Right atrium auricular region (tissue), 2 donors: ENCODE results near the gene FKRP. TPM values are rescaled to one million over a fixed set of nuclear protein-coding genes. Genes with fewer than 3 reads are reported as not detected.
"Not testable (repeated sequence)": the region's sequence is repeated elsewhere in the genome, so short reads cannot be mapped to it uniquely, and the experiment has no call there.

Experiments
- DNase-seq: peaks from one replicate; pipeline ENCODE4 v3.0.0-alpha.2; 2019; ENCODE audit warnings: low spot score
- H3K27ac ChIP-seq, 2 donors: fragments of 200-600 bp; sonication (generic); 1 replicate in 1 of 2; 2 replicates in 1 of 2; pipeline ENCODE4 v1.5.1; 2016 to 2019
- H3K27me3 ChIP-seq, 2 donors: fragments of 200-600 bp; sonication (generic); one replicate each; pipeline versions ENCODE4 v1.5.1 to v1.6.0; 2017 to 2019
- H3K36me3 ChIP-seq: fragments of 200-600 bp; sonication (generic); one replicate; pipeline ENCODE4 v1.5.1; 2016
- H3K4me1 ChIP-seq, 2 donors: fragments of 200-600 bp; sonication (generic); one replicate each; pipeline versions ENCODE4 v1.5.1 to v1.6.0; 2017 to 2019
- H3K4me3 ChIP-seq, 2 donors: fragments of 200-600 bp; sonication (generic); 1 replicate in 1 of 2; 2 replicates in 1 of 2; pipeline ENCODE4 v1.5.1; 2017 to 2019; ENCODE audit warnings: mild to moderate bottlenecking in 1 of 2, moderate library complexity in 1 of 2
- H3K9me3 ChIP-seq, 2 donors: fragments of 200-600 bp; sonication (generic); one replicate each; pipeline ENCODE4 v1.5.1; 2019
- CTCF ChIP-seq, 2 donors: fragments of 200-600 bp; sonication (generic); IDR thresholded peaks; one replicate each; pipeline ENCODE4 v1.5.1; 2019; ENCODE audit warnings: antibody characterized with exemption in 2 of 2
- total RNA-seq, 2 donors: library from RNA; depleted of rRNA; stranded (reverse); fragments of >200 nt; gene quantifications; one replicate each; pipeline ENCODE4 v1.1.0, GENCODE V29; 2016

FKRP gene
- total RNA-seq, 2 donors from 2014 or later, result 20.3 to 23.8 TPM

GRCh38 chr19:46773018-46773399 is 27.2 kb downstream of the FKRP start:
- TF ChIP-seq CTCF (IDR thresholded peaks at IDR 0.05), result no peak
- no peak overlapping the region for H3K27ac ChIP-seq

GRCh38 chr19:46775642-46776258 is 29.9 kb downstream of the FKRP start:
- Histone ChIP-seq H3K9me3 (no peaks in the 10 kb centered on the region), H3K27me3 (no peaks in the 10 kb centered on the region), H3K4me3 (no peak overlapping the region), H3K36me3 (peaks cover 56% of the 10 kb centered on the region), H3K4me1 (no peaks in the 10 kb centered on the region), H3K27ac (no peak overlapping the region)
- DNase-seq, result no peak
- no peak for TF ChIP-seq CTCF (IDR thresholded peaks at IDR 0.05)

More at GRCh38 chr19:46773018-46773399, 27.2 kb downstream of the FKRP start:
- H3K4me3 ChIP-seq, result no peak overlapping the region
- H3K36me3 ChIP-seq, result peaks cover 35% of the 10 kb centered on the region
- H3K27me3 ChIP-seq, result no peaks in the 10 kb centered on the region
- H3K4me1 ChIP-seq, result peaks cover 0 to 5% of the 10 kb centered on the region in 2 donors
- no peak for DNase-seq
- no peaks in the 10 kb centered on the region for H3K9me3 ChIP-seq

DNA sequence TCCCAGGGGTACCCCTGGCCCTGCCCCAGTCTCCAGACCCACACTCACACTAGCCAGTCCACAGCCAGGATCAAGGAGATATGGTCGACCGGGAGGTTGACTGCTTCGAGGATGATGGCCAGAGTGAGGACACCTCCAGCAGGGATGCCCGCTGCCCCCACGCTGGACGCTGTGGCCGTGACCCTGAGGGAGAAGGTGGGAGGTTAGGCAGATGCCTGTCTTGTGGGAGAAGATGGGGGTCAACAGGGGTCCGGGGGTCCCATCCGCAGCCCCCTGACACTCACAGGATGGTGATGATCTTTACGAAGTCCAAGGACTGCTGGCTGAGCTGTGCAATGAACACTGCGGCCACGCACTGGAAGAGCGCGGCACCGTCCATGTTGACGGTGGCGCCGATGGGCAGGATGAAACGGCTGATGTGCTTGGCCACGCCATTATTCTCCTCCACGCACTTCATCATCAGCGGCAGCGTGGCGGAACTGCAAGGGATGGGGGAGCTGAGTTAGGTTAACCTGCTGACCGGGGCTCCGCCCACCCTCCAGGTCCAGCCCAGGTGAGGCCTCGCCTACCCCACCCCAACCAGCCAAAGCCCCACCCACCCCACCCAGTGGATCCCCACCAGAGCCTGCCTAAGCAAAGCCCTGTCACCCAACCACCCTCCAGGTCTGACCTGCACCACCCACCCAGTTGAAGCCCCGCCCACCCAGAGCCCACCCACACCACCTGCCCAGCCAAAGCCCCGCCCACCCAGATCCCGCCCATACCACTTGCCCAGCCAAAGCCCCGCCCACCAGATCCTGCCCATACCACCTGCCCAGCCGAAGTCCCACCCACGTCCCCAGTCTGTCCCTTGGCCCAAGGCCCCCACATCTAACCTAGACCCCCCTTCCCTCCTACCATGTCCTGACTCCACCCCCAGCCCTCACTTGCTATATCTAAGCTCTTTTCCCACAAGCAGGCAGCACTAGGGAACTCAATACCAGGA is 31.4 kb downstream of the FKRP start:
- no peak for TF ChIP-seq CTCF (IDR thresholded peaks at IDR 0.05)
- no peak for DNase-seq
- H3K4me3 ChIP-seq, result no peak overlapping the region
- no peaks in the 10 kb centered on the region for H3K9me3 ChIP-seq
- no peaks in the 10 kb centered on the region for H3K27me3 ChIP-seq
- no peaks in the 10 kb centered on the region for H3K4me1 ChIP-seq
- peaks cover 69% of the 10 kb centered on the region for H3K36me3 ChIP-seq
- no peak overlapping the region for H3K27ac ChIP-seq

GRCh38 chr19:46777956-46778645 is 32.2 kb downstream of the FKRP start:
- H3K36me3 ChIP-seq, result peaks cover 77% of the 10 kb centered on the region
- not testable (repeated sequence) for H3K27me3 ChIP-seq, DNase-seq, H3K4me3 ChIP-seq, H3K4me1 ChIP-seq, H3K9me3 ChIP-seq, H3K27ac ChIP-seq
- peak in 1 of 2 donors; percentile 24 for TF ChIP-seq CTCF (IDR thresholded peaks at IDR 0.05)

DNA sequence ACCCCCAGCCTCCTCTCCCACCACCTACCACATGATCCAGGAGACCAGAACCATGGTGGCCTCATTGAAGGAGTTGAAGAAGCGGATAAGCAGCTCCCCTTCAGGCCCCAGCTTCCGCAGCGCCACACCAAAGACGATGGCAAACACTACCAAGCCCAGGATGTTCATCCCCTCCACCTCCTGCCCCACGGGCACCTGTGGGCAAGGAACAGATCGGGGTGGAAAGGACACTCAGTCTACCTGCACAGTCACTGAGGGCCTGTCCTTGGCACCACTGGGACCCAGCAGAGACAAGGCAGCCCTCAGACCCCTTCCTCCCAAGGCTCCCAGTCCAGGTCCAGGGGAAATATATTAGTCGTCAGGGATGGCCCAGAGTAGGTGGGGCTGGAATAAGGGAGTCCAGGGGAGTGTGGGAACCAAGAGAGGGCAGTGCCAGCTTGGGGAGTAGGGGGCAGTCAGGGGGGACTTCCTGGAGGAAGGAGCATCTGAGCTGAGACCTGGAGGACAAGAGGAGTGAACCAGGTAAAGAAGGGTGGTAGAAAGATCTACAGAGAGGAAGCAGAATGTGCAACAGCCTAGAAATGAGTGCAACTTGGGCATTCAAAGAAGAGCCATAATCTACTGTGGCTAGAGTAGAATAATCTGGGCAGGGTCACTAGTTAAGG is 36.6 kb downstream of the FKRP start:
- peaks cover 50% of the 10 kb centered on the region for H3K36me3 ChIP-seq

More for the DNA sequence above, 36.6 kb downstream of the FKRP start:
- no peak for TF ChIP-seq CTCF (IDR thresholded peaks at IDR 0.05)
- no peak overlapping the region for H3K4me3 ChIP-seq
- no peak overlapping the region for H3K27ac ChIP-seq
- DNase-seq, result no peak
- peaks cover 0 to 36% of the 10 kb centered on the region in 2 donors for H3K4me1 ChIP-seq
- H3K27me3 ChIP-seq, result no peaks in the 10 kb centered on the region
- no peaks in the 10 kb centered on the region for H3K9me3 ChIP-seq
